HG03354 (cell line): ENCODE results near the gene SRCIN1.
A peak's percentile ranks its signal among the peaks of the same experiment; 100 is the strongest.

Experiments
- ATAC-seq: cut with Tn5 transposase; IDR thresholded peaks from one replicate; pipeline ENCODE4 v1.9.1; 2021; ENCODE audit warnings: mild to moderate bottlenecking; ENCODE audit not compliant: unreplicated experiment, poor library complexity, severe bottlenecking

The SRCIN1 gene

DNA sequence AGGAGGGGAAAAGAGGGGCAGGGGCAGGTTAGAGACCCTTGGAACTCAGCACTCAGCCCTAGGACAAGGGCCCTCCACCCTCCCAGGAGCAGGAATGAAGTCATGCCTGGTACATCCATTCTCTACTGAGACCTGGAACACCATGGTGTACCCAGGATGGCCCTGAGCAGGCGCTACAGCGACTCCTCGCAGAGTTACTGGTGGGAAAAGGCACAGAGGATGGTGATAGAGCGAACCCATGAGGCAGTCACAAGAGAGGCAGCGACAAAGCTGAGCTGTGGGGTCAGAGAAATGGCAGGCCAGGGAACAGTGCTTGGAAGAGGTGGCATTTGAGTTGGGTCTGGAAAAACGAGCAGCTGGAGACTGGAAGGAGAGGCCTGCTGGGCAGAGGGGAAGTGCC lies 37.5 kb downstream of the SRCIN1 start:
- no peak for ATAC-seq

GRCh38 chr17:38567350-38567749 lies 38.4 kb downstream of the SRCIN1 start:
- ATAC-seq = no peak

DNA sequence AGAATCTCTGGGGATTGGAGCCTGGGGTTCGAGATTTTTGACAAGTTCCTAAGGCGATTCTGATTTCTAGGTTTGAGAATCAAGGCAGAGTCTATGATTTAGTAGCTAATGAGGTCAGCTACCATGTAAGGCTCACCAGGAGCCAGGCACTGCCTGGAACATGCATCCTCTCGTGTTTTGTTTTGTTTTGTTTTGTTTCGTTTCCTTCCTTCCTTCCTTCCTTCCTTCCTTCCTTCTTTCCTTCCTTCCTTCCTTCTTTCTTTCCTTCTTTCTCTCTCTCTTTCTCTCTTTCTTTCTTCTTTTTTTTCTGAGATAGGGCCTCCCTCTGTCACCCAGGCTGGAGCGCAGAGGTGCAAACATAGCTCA lies 39.1 kb downstream of the SRCIN1 start:
- ATAC-seq = no peak

DNA sequence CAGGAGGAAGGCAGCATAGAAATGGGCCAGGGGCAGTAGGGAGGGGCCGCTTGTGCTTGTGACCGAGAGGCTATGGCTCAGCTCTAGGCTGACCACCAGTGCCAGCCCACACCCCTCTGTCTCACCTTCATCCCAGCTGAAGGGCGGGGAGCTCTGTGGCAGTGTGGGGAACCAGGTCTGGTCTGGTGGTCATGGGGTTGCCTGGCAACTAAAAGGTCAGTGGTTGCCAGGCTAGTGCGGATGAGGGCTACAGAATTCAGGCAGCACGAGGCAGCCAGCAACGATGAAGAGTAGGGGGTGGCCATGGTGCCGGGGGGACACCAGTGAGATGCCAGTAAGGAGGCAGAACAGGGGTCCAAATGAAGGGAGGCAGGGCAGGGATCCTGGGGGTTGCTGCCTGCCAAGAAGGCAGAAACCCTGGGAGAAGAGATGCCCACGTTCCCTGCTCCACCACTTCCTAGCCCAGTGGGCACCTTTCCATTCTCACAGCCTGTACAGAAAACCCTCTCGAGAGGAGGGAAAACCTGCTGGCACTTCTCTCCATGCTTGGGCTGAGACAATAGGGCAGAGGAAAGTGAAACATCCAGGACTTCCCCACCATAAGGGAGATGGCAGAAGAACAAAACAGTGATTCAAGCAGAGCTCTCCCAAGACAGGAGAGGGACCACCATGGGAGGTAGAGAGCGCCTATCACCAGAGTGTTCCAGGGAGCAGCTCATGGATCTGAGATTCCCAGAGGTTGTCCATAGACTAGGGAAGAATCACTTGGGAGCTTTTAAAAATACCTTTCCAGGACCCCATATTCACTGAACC lies 39.7 kb downstream of the SRCIN1 start:
- no peak for ATAC-seq

- ATAC-seq = no peak
Measured at GRCh38 chr17:38564869-38565268, 40.9 kb downstream of the SRCIN1 start.

DNA sequence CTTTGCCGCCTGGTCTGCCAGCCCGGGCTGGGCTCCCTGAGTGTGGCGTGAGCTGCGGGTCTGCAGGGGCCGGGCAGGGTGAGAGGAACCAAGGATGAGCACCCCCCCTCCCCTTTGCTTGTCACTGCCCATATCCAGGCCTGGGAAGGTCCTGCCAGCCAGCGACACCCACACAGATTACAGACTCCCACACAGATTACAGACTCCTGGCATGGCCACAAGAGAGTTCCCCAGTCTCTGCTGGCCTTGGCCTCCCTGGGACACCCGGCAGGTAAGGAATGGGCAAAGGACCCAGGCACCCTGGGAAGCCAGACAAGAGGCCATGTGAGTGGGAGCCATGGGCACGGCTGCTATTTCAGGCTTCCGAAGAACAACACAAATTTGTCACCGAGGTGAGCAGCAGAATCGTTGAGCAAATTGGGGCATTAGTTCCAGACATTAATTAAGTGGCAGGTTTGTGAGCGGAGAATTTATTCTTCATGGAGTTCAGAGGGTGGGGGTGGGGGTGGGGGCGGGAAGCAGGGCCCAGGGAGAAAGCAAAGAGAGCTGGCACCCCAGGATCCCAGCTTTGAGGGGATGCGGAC lies 41.4 kb downstream of the SRCIN1 start:
- ATAC-seq = no peak

DNA sequence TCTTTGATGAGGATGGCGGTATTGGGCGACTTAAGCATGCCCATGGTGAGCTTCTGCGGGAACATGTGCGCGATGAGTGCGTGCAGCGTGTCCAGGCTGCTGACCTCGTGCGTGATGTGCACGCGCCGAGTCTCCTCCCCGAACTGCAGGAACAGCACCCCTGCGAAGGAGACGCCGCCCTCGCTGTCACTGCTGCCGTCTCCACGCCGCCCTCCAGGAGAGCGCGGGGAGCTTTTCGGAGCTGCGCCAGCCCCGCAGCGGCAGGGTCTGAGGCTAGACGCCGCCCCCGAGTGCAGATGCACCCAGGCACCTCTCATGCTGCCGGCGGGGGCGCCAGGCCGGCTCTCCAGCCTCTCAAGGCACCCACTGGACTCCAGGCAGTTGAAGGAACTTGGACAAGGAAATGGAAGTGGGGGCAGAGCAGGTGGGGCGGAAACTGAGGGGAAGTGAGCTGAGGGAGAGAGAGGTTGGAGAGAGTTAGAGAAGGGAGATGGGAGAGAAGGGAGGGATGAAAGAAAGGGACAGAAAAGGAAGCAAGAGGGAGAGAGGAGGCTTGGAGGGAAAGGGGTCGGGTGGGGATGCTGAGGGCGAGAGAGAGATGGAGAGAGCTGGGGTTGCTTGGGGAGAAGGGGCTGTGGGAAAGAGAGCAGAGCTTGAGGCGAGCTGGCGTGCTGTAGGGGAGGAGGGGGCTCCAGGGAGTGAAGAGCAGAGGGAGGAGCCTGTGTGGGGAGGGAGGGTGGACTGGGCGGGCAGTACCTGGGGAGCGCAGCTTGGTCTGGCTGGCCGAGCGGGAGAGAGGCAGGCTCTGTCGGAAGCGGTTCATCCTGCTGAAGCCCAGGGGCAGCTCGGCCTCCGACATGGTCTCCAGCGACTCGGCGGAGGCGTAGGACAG lies 42.1 kb downstream of the SRCIN1 start:
- no peak for ATAC-seq

GRCh38 chr17:38562903-38563302 lies 42.8 kb downstream of the SRCIN1 start:
- no peak for ATAC-seq

DNA sequence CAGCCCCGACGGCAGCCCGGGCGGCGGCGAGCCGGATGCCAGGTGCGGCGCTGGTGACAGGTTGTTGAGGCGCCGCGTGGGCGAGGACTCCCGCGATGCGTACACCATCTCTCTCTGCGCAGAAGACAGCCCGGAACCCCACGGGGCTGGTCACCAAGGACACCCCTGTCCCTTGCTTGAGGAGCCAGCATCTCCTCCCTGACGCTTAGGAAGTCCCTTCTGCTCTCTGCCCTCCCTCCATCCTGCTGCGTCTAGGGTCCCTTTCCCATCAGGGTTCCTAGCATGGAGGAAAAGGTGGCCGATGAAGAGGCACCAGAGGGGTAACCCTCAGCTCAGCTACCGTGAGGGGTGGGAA lies 43.6 kb downstream of the SRCIN1 start:
- ATAC-seq = no peak

- ATAC-seq = no peak
Measured at GRCh38 chr17:38561416-38562214, 44.1 kb downstream of the SRCIN1 start.

- ATAC-seq = no peak
Measured at GRCh38 chr17:38560503-38561318, 45.0 kb downstream of the SRCIN1 start.

DNA sequence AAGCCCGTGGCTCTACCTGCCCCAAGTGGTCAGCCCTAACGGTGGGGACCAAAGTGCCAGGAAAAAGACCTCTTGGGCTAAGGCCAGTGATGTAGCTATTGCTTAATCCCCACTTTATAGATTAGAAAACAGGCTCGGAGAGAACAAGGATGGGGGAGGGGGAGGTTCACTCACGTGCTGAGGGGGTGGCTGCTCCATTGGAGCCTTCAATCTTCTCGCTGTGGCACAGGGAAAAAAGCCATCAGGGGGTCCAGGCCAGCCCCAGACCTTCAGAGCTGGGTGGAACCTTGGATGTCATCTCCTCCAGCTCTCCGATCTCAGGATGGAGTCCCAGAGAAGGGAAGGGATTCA lies 45.9 kb downstream of the SRCIN1 start:
- ATAC-seq = no peak

DNA sequence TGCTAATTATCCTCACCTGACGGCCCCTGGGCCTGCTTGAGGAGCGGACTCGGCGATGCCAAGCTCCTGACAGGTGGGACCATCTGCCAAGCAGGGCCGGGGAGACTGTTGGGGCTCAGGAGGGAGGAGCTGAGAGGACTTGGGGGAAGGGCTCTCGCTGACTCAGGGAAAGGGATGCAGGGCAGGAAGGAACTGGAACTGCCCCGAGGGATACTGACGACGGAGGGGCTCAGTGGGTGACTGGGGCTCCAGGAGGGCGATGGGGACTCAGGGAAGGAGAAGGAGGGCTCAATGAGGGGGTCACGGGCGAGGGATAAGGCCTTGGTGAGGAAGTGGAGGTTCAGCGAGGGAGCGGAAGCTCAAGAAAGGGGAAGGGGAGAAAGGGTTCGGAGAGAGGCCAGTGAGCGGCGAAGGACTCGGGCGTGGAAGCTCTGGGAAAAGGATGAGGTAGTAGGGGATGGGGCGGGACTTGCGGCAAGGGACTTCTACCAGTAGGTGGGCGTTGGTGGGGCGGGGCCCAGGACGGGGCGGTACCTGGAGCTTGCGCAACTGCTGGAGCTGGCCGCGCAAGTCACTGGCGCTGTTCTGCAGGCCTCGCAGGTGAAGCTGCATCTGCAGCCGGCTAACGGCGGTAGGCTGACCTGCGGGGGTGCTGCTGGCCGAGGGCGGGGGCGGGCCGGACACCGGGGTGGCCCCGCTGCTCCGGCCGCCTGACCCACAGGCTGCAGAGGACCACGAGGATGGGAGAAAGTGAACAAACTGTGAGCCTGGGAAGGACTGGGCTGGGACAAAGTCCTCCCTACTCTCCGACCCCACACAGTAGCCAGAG lies 46.5 kb downstream of the SRCIN1 start:
- ATAC-seq = peak; percentile 79

DNA sequence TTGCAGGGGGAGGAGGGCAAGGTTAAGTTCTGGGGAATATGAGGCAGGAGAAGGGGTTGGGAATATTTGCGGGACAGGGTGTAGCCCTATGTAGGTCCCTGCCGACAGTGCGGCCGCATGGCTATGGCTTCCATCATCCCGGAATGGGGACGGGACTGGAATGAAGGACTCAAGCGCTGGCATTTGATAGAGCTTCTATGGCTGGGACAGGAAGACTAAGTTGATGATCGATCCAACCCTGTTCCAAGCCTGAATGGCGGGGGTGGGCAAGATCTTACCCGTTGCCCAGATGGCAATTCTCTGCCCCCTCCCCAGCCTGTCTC lies 47.1 kb downstream of the SRCIN1 start:
- peak; percentile 32 for ATAC-seq

DNA sequence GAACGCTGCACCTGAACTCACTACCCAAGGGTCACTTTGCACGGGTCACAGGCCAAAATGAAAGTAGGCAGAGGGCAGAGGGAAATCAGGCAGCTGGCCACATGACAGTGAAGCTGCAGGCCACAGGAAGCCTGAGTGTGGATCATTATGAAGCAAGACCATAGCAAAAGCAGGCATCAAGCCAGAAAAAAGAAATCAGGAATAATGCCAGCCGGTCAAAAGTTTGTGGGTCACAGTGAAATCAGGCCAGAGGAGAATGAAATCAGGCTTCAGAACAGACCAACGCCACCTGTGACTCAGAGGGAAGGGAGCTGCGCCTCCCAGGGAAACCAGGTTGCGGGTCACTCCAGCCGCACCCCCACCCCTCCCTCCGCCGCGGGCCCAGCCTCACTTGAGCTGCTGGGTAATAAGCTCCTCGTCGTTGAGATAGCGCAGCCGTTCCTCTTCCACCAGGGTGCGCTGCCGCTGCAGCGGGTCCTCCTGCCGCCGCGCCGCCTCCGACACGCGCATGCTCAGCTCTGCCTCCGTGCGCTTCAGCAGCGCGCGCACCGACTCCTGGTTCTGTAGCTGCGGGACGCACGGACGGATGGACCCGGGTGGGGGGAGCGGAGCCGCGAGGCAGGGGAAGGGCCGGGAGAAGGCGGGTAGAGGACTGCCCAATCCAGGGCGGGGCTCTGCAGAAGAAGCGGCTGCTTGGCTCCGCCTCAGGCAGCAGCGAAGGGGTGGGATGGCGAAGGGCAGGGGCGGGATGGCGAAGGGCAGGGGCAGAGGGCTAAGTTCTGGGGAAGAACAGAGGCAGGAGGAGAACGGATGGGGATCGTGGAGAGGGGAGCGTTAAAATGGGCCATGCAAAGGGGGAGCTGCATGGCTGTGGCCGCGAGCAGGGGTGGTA lies 47.7 kb downstream of the SRCIN1 start:
- peak; percentile 64 for ATAC-seq

- no peak for ATAC-seq
Measured at GRCh38 chr17:38557396-38557795, 48.4 kb downstream of the SRCIN1 start.

DNA sequence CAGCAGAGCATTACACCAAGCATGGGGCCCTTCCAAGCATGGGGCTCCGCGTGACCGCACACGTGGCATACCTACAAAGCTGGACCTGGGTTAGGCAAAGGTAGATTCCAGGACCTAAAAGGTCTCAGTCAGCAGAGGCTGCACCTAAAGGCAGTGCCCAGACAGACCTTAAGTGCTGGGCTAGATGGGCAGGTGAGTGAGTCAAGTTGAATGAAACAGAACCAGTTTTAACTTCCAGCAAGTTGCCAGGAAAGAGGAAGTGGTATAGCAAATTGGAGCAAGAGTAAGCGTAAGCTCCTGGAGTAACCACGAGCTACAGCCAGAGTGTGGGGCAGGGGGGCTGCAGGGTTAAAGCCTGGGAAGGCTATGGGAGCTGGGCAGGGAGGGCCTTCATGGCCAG lies 49.5 kb downstream of the SRCIN1 start:
- no peak for ATAC-seq
